Gastroesophageal sphincter (tissue), 4 donors: Measurements from ENCODE around the gene MLLT3. TPM values are rescaled to one million over a fixed set of nuclear protein-coding genes. Genes with fewer than 3 reads are reported as not detected.

Experiments used
- ATAC-seq: fragments of 150-250 bp; one replicate; pipeline ENCODE4 v1.9.1; 2016; ENCODE audit warnings: mild to moderate bottlenecking, moderate library complexity
- H3K27ac ChIP-seq, 4 donors: fragments of 200-600 bp; sonication (generic) in 3 of 4; 1 replicate in 3 of 4; 2 replicates in 1 of 4; pipeline ENCODE4 v1.5.1; 2016 to 2019
- H3K27me3 ChIP-seq: fragments of 200-600 bp; sonication (generic); one replicate; pipeline ENCODE4 v1.5.1; 2019
- H3K36me3 ChIP-seq, 2 donors: fragments of 200-600 bp; sonication (generic); one replicate each; pipeline ENCODE4 v1.5.1; 2019; ENCODE audit warnings: control low read depth in 1 of 2
- H3K4me1 ChIP-seq, 3 donors: fragments of 200-600 bp; sonication (generic); 1 replicate in 2 of 3; 2 replicates in 1 of 3; pipeline ENCODE4 v1.5.1; 2016 to 2019; ENCODE audit warnings: control low read depth in 2 of 3
- H3K4me3 ChIP-seq, 2 donors: fragments of 200-600 bp; sonication (generic); one replicate each; pipeline ENCODE4 v1.5.1; 2019; ENCODE audit warnings: mild to moderate bottlenecking in 1 of 2, moderate library complexity in 1 of 2
- H3K9me3 ChIP-seq, 3 donors: fragments of 200-600 bp; sonication (generic); one replicate each; pipeline ENCODE4 v1.5.1; 2017 to 2019; ENCODE audit warnings: control low read depth in 2 of 3
- EP300 ChIP-seq: sonication (generic); formaldehyde crosslinking; IDR thresholded peaks from one replicate; pipeline ENCODE4 v1.6.1; 2017; ENCODE audit warnings: antibody characterized with exemption, mild to moderate bottlenecking
- POLR2A ChIP-seq, 2 donors: fragments of 450-650 bp; IDR thresholded peaks; one replicate each; pipeline ENCODE4 v1.6.1; 2017; ENCODE audit warnings: antibody characterized with exemption in 2 of 2, mild to moderate bottlenecking in 2 of 2, moderate library complexity in 1 of 2
- POLR2AphosphoS5 ChIP-seq: sonication (generic); formaldehyde crosslinking; IDR thresholded peaks from one replicate; pipeline ENCODE4 v1.6.1; 2017; ENCODE audit warnings: antibody characterized with exemption
- WGBS, 2 donors: methylation state at CpG; one replicate each; pipeline ENCODE4 v1.1.5; 2018; ENCODE audit warnings: low coverage in 1 of 2; 5-methylcytosine and 5-hydroxymethylcytosine counted together
- total RNA-seq, 4 donors: library from RNA; depleted of rRNA; stranded (reverse); fragments of >200 nt; gene quantifications; one replicate each; pipeline ENCODE4 v1.1.0, GENCODE V29; 2016
- TF ChIP-seq, protein P1 (sequence below), 4 experiments: fragments of 200-600 bp in 2 of 4; fragments of 450-650 bp in 2 of 4; sonication (generic) in 1 of 4; IDR thresholded peaks; one replicate each; pipeline ENCODE4 v1.5.1; 2017 to 2019; ENCODE audit warnings: antibody characterized with exemption in 4 of 4, mild to moderate bottlenecking in 2 of 4, moderate library complexity in 2 of 4

MLLT3 gene
- total RNA-seq, 4 donors from 2014 or later: 21.2 to 37.2 (median 29.6) TPM

DNA sequence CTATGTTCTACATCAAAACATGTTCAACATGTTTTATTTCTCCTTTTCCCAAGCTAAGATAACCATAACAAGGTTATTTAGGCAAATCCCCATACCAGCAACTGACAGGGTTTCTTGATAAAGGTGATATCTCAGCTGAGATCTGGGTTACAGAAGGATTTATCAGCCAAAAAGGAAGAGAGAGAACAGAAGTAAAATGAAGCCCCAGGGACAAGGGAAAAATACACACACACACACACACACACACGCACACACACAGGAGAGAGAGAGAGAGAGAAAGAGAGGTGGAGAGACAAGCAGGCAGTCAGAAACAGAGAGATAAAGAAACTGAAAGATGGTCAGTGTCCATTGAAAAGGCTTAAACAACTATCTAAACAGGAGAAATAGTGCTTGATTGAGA is 19.7 kb upstream of the MLLT3 start:
- H3K4me1 ChIP-seq: peaks cover 0 to 5% (median 0%) of the 10 kb centered on the region in 3 donors
- no peaks in the 10 kb centered on the region for H3K27me3 ChIP-seq
- H3K4me3 ChIP-seq: no peak overlapping the region
- WGBS, 2 donors: no CpG with 5 or more reads among the region's 1 CpG
- H3K9me3 ChIP-seq: no peaks in the 10 kb centered on the region
- no peak overlapping the region for H3K27ac ChIP-seq
- TF ChIP-seq, protein P1, sequence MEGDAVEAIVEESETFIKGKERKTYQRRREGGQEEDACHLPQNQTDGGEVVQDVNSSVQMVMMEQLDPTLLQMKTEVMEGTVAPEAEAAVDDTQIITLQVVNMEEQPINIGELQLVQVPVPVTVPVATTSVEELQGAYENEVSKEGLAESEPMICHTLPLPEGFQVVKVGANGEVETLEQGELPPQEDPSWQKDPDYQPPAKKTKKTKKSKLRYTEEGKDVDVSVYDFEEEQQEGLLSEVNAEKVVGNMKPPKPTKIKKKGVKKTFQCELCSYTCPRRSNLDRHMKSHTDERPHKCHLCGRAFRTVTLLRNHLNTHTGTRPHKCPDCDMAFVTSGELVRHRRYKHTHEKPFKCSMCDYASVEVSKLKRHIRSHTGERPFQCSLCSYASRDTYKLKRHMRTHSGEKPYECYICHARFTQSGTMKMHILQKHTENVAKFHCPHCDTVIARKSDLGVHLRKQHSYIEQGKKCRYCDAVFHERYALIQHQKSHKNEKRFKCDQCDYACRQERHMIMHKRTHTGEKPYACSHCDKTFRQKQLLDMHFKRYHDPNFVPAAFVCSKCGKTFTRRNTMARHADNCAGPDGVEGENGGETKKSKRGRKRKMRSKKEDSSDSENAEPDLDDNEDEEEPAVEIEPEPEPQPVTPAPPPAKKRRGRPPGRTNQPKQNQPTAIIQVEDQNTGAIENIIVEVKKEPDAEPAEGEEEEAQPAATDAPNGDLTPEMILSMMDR (IDR thresholded peaks at IDR 0.05): no peak
- no peak for TF ChIP-seq POLR2AphosphoS5
- TF ChIP-seq POLR2A (IDR thresholded peaks at IDR 0.05): no peak
- no peak for TF ChIP-seq EP300
- no peak for ATAC-seq
- no peaks in the 10 kb centered on the region for H3K36me3 ChIP-seq

DNA sequence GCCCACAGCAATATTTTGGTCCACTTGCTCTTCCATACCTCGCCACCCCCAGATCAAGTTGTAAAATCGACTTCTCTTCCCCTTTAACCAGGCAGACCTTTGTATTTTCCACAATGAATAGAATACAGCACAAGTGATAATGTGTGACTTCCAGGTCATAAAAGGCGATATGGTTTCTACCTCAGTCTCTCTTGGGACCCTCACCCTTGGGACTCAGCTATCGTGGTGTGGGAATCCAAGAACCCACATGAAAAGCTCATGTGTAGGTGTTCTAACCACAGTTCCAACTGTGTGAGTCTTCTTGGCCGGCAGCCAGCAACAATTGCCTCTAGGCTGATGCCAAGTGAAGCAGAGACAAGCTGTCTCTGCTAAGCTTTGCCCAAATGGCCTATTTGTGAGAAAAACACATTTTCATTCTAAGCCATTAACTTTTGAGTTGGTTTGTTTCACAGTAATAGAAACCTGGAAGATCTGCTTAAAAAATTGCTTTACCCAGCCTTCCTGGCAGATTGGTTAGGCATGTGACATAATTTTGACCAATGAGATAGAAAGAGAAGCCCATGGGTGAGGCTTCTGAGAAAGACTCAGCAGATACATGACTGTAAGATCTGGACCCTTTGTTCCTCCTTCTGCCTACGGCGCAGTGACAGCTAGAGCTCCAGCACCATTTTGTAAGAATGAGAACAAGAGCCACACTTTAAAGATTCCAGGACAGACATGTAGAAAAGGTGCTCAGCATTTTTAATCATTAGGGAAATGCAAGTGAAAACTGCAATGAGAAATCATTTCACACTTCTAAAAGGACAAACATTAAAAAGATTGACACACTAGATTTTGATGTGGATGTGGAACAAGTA is 18.3 kb upstream of the MLLT3 start:
- no peak overlapping the region for H3K27ac ChIP-seq
- no peak overlapping the region for H3K4me3 ChIP-seq
- 61 to 85% methylated on average over 4 to 6 of the region's 7 CpGs for WGBS, 2 donors
- no peaks in the 10 kb centered on the region for H3K4me1 ChIP-seq
- H3K9me3 ChIP-seq: no peaks in the 10 kb centered on the region
- H3K27me3 ChIP-seq: no peaks in the 10 kb centered on the region
- H3K36me3 ChIP-seq: no peaks in the 10 kb centered on the region
- TF ChIP-seq EP300: no peak
- TF ChIP-seq POLR2AphosphoS5: no peak
- TF ChIP-seq, protein P1 (IDR thresholded peaks at IDR 0.05): no peak
- TF ChIP-seq POLR2A (IDR thresholded peaks at IDR 0.05): no peak
- no peak for ATAC-seq

DNA sequence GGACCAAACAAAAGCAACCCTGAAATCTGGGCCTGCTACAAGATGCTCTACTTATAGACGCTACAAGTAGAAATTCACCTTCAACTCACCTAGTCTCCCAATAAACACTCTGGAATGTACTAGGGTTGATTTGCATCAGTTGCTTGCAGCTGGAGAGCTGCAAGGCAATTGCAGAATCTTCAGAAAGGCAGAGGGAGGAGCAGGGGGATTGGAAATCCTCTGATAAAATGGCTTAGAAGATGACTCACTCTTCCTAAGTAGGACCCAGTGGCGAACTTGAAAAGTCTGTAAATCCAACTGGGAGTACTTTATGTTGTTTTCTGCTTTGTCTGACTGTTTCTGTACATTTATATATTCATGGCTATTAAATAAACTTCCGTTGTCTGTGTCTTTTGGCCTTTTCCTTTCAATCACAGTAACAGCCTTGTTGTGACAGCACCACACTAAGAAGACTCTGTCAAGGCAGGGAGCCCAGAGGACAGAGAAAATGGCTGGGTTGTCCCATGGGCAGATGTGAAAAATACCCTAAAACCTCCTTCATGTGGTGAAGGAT is 14.7 kb upstream of the MLLT3 start:
- no peak for ATAC-seq
- Histone ChIP-seq H3K4me1 (no peaks in the 10 kb centered on the region), H3K4me3 (no peak overlapping the region), H3K9me3 (no peaks in the 10 kb centered on the region), H3K27me3 (no peaks in the 10 kb centered on the region), H3K27ac (no peak overlapping the region), H3K36me3 (no peaks in the 10 kb centered on the region)
- no peak for TF ChIP-seq POLR2A (IDR thresholded peaks at IDR 0.05)
- TF ChIP-seq POLR2AphosphoS5: no peak
- TF ChIP-seq EP300: no peak
- TF ChIP-seq, protein P1 (IDR thresholded peaks at IDR 0.05): no peak
- WGBS, 2 donors: 82 to 93% methylated on average over 3 of the region's 3 CpGs

DNA sequence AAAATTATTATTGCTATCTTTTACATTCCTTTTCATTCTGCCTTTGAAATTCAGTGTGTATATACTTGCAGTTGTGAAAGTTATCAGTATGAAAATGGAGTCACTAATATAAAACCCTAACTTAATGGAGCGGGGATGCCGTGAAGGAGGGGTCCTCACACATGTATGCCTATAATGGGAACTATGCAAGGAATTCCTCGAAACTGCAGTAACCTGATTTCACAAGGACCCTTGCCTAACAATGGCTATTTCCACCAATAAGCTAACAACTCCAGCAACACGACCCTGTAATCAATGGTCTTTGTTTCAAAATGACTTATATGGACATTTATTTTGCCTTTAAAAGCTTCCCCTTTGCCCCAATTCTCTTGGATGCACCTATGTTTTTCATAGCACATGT is 12.6 kb upstream of the MLLT3 start:
- Histone ChIP-seq H3K4me3 (no peak overlapping the region), H3K27ac (no peak overlapping the region), H3K4me1 (no peaks in the 10 kb centered on the region), H3K27me3 (no peaks in the 10 kb centered on the region), H3K36me3 (no peaks in the 10 kb centered on the region), H3K9me3 (no peaks in the 10 kb centered on the region)
- TF ChIP-seq, protein P1 (IDR thresholded peaks at IDR 0.05): no peak
- no peak for TF ChIP-seq POLR2A (IDR thresholded peaks at IDR 0.05)
- no peak for TF ChIP-seq POLR2AphosphoS5
- TF ChIP-seq EP300: no peak
- 76 to 80% methylated on average over 4 of the region's 4 CpGs for WGBS, 2 donors
- ATAC-seq: no peak

DNA sequence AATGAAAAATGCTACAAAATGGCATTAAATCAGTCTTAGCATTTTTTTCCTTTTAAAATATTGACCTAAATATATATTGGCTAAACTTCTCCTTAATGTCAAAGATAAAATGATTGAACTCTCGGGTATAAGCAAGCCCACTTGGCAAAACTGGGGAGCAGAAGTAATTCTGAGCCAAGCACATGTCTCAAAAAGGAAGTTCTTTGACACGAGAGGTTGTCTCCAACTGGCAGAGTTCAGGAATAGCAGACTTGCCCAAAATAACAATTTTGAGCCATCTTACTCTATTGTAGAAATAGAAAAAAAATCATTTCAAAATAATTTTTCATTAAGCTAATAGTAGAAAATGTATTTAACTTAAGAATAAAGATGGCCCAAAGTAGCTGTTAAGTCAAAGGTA is 10.4 kb upstream of the MLLT3 start:
- ATAC-seq: no peak
- Histone ChIP-seq H3K36me3 (no peaks in the 10 kb centered on the region), H3K9me3 (no peaks in the 10 kb centered on the region), H3K27me3 (no peaks in the 10 kb centered on the region), H3K4me3 (no peak overlapping the region), H3K4me1 (no peaks in the 10 kb centered on the region), H3K27ac (no peak overlapping the region)
- 48 to 51% methylated on average over 2 of the region's 2 CpGs for WGBS, 2 donors
- TF ChIP-seq, protein P1 (IDR thresholded peaks at IDR 0.05): no peak
- TF ChIP-seq EP300 (no peak), POLR2AphosphoS5 (no peak), POLR2A (IDR thresholded peaks at IDR 0.05) (no peak)
